ENCODE results near the gene CALY.
"Not testable (repeated sequence)": the region's sequence is repeated elsewhere in the genome, so short reads cannot be mapped to it uniquely, and the experiment has no call there.

CALY gene

GRCh38 chr10:133332936-133333699, 3.6 kb downstream of the CALY start:
- no peak for DNase-seq

- peak in 52 of 56 donors; percentile 11 to 92 (median 72) for DNase-seq
Observed at GRCh38 chr10:133329491-133330202, 7.0 kb downstream of the CALY start.

- no peak for DNase-seq
Observed at GRCh38 chr10:133328358-133329343, 8.0 kb downstream of the CALY start.

- no peak for DNase-seq
Observed at GRCh38 chr10:133327651-133328357, 8.9 kb downstream of the CALY start.

GRCh38 chr10:133326745-133327650, 9.7 kb downstream of the CALY start:
- DNase-seq: no peak

- DNase-seq: no peak
Observed at GRCh38 chr10:133326223-133326551, 10.5 kb downstream of the CALY start.

- DNase-seq: no peak
Observed at GRCh38 chr10:133325440-133326222, 11.1 kb downstream of the CALY start.

GRCh38 chr10:133324857-133325260, 11.8 kb downstream of the CALY start:
- no peak for DNase-seq

- peak in 21 of 56 donors; percentile 12 to 69 (median 50) for DNase-seq
Observed at GRCh38 chr10:133324198-133324792, 12.4 kb downstream of the CALY start.

GRCh38 chr10:133322064-133322709, 14.5 kb downstream of the CALY start:
- not testable (repeated sequence) for DNase-seq

- not testable (repeated sequence) for DNase-seq
Observed at GRCh38 chr10:133320852-133321422, 15.8 kb downstream of the CALY start.

- peak in 20 of 56 donors; percentile 9 to 66 (median 26) for DNase-seq
Observed at GRCh38 chr10:133318494-133319127, 18.1 kb downstream of the CALY start.

GRCh38 chr10:133316732-133317131, 20.0 kb downstream of the CALY start:
- no peak for DNase-seq

GRCh38 chr10:133316266-133316665, 20.4 kb downstream of the CALY start:
- DNase-seq: no peak

GRCh38 chr10:133315847-133316246, 20.8 kb downstream of the CALY start:
- peak in 1 of 56 donors; percentile 21 for DNase-seq

GRCh38 chr10:133314911-133315310, 21.8 kb downstream of the CALY start:
- DNase-seq: no peak

- no peak for DNase-seq
Observed at GRCh38 chr10:133313192-133313591, 23.5 kb downstream of the CALY start.

Data from amygdala (tissue), 56 donors.